DOHH2 (cell line): ENCODE data around the gene OOSP1.

Experiments
- H3F3A ChIP-seq: fragments of 200-600 bp; sonication (generic), shearing (Covaris generic); 2 replicates; pipeline ENCODE4 v1.6.0; 2016; ENCODE audit warnings: antibody characterized with exemption, mild to moderate bottlenecking; ENCODE audit not compliant: control insufficient read depth, insufficient read depth
- H3K27ac ChIP-seq: fragments of 200-600 bp; sonication (generic); 2 replicates; pipeline ENCODE4 v1.5.1; 2014; ENCODE audit warnings: low read depth, mild to moderate bottlenecking, low read length, moderate library complexity
- H3K27me3 ChIP-seq: fragments of 200-600 bp; sonication (generic); 2 replicates; pipeline ENCODE4 v1.6.1; 2014; ENCODE audit warnings: mild to moderate bottlenecking, low read length, mixed read lengths; ENCODE audit not compliant: control insufficient read depth
- H3K36me3 ChIP-seq: fragments of 200-600 bp; sonication (generic); 2 replicates; pipeline ENCODE4 v1.6.1; 2014; ENCODE audit warnings: mild to moderate bottlenecking, low read length, moderate library complexity, mixed read lengths; ENCODE audit not compliant: control insufficient read depth
- H3K4me1 ChIP-seq: fragments of 200-600 bp; sonication (generic); 2 replicates; pipeline ENCODE4 v1.6.1; 2014; ENCODE audit warnings: mild to moderate bottlenecking, low read length, mixed read lengths; ENCODE audit not compliant: control insufficient read depth
- H3K4me2 ChIP-seq: fragments of 200-600 bp; sonication (generic); 2 replicates; pipeline ENCODE4 v1.6.0; 2014; ENCODE audit warnings: mild to moderate bottlenecking, low read length, moderate library complexity
- H3K4me3 ChIP-seq: fragments of 200-600 bp; sonication (generic); 2 replicates; pipeline ENCODE4 v1.5.1; 2014; ENCODE audit warnings: mild to moderate bottlenecking, low read length, mixed read lengths
- H3K79me2 ChIP-seq: fragments of 200-600 bp; sonication (generic); 2 replicates; pipeline ENCODE4 v1.6.1; 2014; ENCODE audit warnings: mild to moderate bottlenecking, low read length, mixed read lengths; ENCODE audit not compliant: control insufficient read depth
- H3K9me2 ChIP-seq: fragments of 200-600 bp; sonication (generic); replicated peaks from 2 replicates; pipeline ENCODE4 v1.6.1; 2014; ENCODE audit warnings: mild to moderate bottlenecking, low read length, mixed read lengths; ENCODE audit not compliant: control insufficient read depth
- H3K9me3 ChIP-seq: fragments of 200-600 bp; sonication (generic); 2 replicates; pipeline ENCODE4 v1.6.1; 2014; ENCODE audit warnings: antibody characterized with exemption, low read length, mixed read lengths; ENCODE audit not compliant: control insufficient read depth, insufficient read depth
- H4K20me1 ChIP-seq: fragments of 200-600 bp; sonication (generic); 2 replicates; pipeline ENCODE4 v1.6.0; 2014; ENCODE audit warnings: low read depth, mild to moderate bottlenecking, antibody characterized with exemption, low read length, moderate library complexity; ENCODE audit not compliant: control insufficient read depth, insufficient read depth
- EZH2phosphoT487 ChIP-seq: fragments of 200-600 bp; sonication (generic); IDR thresholded peaks from 2 replicates; pipeline ENCODE4 v1.6.1; 2017; ENCODE audit warnings: borderline replicate concordance, mild to moderate bottlenecking, antibody characterized with exemption, low read length, moderate library complexity, mixed read lengths
- TF ChIP-seq, protein P1 (sequence below): fragments of 200-600 bp; sonication (generic); IDR thresholded peaks from one replicate; pipeline ENCODE4 v1.5.1; 2014; ENCODE audit warnings: antibody characterized with exemption, mild to moderate bottlenecking, low read depth, low read length; ENCODE audit not compliant: poor library complexity, severe bottlenecking

The OOSP1 gene

DNA sequence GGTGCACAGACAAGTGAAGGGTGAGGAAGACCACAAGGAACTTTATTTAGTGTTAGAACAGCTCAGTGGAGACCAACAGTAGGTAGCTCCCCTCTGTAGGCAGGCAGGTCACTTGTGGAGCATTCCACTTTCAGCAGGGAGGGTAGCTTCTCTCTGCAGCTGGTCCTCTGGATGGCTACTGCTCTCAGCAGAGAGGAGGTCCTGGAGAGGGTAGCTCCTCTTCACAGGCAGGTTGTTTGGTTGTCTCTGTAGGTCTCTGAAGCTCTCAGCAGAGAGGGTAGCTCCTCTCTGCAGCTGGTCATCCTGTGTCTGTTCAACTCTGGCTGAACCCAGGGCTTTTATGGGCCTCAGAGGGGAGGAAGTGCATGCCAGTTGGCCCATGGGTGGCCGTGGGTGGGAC, 6.5 kb upstream of the OOSP1 start:
- Histone ChIP-seq H3K27ac (no peak overlapping the region), H3K4me1 (no peaks in the 10 kb centered on the region)
- TF ChIP-seq EZH2phosphoT487, result no peak
- TF ChIP-seq, protein P1, sequence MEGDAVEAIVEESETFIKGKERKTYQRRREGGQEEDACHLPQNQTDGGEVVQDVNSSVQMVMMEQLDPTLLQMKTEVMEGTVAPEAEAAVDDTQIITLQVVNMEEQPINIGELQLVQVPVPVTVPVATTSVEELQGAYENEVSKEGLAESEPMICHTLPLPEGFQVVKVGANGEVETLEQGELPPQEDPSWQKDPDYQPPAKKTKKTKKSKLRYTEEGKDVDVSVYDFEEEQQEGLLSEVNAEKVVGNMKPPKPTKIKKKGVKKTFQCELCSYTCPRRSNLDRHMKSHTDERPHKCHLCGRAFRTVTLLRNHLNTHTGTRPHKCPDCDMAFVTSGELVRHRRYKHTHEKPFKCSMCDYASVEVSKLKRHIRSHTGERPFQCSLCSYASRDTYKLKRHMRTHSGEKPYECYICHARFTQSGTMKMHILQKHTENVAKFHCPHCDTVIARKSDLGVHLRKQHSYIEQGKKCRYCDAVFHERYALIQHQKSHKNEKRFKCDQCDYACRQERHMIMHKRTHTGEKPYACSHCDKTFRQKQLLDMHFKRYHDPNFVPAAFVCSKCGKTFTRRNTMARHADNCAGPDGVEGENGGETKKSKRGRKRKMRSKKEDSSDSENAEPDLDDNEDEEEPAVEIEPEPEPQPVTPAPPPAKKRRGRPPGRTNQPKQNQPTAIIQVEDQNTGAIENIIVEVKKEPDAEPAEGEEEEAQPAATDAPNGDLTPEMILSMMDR, result no peak

DNA sequence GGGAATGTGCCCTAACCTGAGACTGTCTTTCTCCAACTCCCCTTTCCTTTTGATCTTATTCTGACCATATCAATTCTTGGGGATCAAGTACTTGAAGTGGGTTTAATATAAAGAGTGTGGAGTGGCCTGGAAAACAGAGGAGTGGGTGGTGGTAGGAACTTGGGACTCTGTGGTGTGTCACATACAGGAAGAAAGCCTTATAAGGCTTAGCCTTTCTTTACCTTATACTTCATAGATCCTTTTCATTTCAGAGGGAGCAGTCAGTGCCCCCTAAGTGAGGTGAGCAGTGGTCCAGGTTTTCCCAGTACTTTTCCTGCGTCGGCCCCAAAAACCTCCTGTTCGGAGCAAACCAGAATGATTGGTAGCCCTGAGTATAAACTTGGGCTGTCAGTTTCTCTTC, 486 bp downstream of the OOSP1 start:
- no peak overlapping the region for H3K4me2 ChIP-seq
- no peaks in the 10 kb centered on the region for H3K9me2 ChIP-seq
- H4K20me1 ChIP-seq, result no peaks in the 10 kb centered on the region
- TF ChIP-seq, protein P1, result no peak
- no peak for TF ChIP-seq EZH2phosphoT487
- H3K9me3 ChIP-seq, result no peaks in the 10 kb centered on the region
- H3K4me3 ChIP-seq, result no peak overlapping the region
- H3K36me3 ChIP-seq, result no peaks in the 10 kb centered on the region
- H3K79me2 ChIP-seq, result no peaks in the 10 kb centered on the region
- H3K27ac ChIP-seq, result no peak overlapping the region
- no peaks in the 10 kb centered on the region for H3F3A ChIP-seq
- no peaks in the 10 kb centered on the region for H3K27me3 ChIP-seq
- no peaks in the 10 kb centered on the region for H3K4me1 ChIP-seq

More for the DNA sequence above, 6.5 kb upstream of the OOSP1 start:
- no peaks in the 10 kb centered on the region for H3F3A ChIP-seq
- no peaks in the 10 kb centered on the region for H3K9me3 ChIP-seq
- no peaks in the 10 kb centered on the region for H4K20me1 ChIP-seq
- no peaks in the 10 kb centered on the region for H3K36me3 ChIP-seq
- no peak overlapping the region for H3K4me2 ChIP-seq
- no peak overlapping the region for H3K4me3 ChIP-seq
- no peaks in the 10 kb centered on the region for H3K9me2 ChIP-seq
- H3K27me3 ChIP-seq, result no peaks in the 10 kb centered on the region
- H3K79me2 ChIP-seq, result no peaks in the 10 kb centered on the region

DNA sequence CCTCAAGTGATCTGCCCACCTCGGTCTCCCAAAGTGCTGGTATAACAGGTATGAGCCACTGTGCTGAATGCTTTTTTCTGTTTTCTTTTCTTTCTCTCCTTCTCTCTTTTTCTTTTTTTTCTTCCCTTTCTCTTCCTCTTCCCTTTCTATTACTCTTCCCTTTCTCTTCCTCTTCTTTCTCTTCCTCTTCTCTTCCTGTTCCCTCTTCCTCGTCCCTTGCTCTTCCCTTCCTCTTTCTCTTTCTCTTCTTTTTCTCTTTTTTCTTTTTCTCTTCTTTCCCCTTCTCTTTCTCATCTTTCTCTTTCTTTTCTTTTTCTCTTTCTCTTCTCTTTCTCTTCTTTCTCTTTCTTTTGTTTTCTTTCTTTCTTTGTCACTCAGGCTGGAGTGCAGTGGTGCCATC, 1.2 kb downstream of the OOSP1 start:
- Histone ChIP-seq H3K9me2 (no peaks in the 10 kb centered on the region), H3K79me2 (no peaks in the 10 kb centered on the region), H3K27ac (no peak overlapping the region), H3K4me3 (no peak overlapping the region), H4K20me1 (no peaks in the 10 kb centered on the region), H3F3A (no peaks in the 10 kb centered on the region), H3K4me2 (no peak overlapping the region), H3K36me3 (no peaks in the 10 kb centered on the region), H3K27me3 (no peaks in the 10 kb centered on the region), H3K9me3 (no peaks in the 10 kb centered on the region), H3K4me1 (no peaks in the 10 kb centered on the region)
- TF ChIP-seq EZH2phosphoT487, result no peak
- TF ChIP-seq, protein P1, result no peak

DNA sequence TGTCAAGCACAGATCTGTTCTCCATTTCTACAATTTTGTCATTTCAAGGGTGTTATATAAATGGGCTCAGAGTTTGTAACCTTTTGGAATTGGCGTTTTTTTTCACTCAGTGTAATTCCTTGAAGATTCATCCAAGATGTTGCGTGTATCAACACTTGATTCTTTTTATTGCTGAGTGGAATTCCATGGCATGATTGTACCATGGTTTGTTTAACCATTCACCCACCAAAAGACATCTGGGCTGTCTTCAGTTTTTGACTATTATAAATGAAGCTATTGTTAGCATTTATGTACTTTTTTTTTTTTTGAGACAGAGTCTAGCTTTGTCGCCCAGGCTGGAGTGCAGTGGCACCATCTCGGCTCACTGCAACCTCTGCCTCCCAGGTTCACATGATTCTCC, 2.9 kb downstream of the OOSP1 start:
- Histone ChIP-seq H3K9me3 (no peaks in the 10 kb centered on the region), H3K79me2 (no peaks in the 10 kb centered on the region), H3K27ac (no peak overlapping the region), H3K36me3 (no peaks in the 10 kb centered on the region), H4K20me1 (no peaks in the 10 kb centered on the region), H3K4me2 (no peak overlapping the region), H3K9me2 (no peaks in the 10 kb centered on the region), H3F3A (no peaks in the 10 kb centered on the region), H3K4me3 (no peak overlapping the region), H3K27me3 (no peaks in the 10 kb centered on the region), H3K4me1 (no peaks in the 10 kb centered on the region)
- TF ChIP-seq, protein P1, result no peak
